GM15510 (cell line): ENCODE results near the gene FILIP1L.

Experiments used
- POLR2A ChIP-seq: IDR thresholded peaks from 3 replicates; pipeline ENCODE4 v1.6.1; 2011; ENCODE audit warnings: borderline replicate concordance; ENCODE audit not compliant: insufficient read length; ENCODE audit errors: extremely low read depth

Gene FILIP1L

GRCh38 chr3:100093831-100094230, 20.5 kb downstream of the FILIP1L start:
- TF ChIP-seq POLR2A, result no peak

DNA sequence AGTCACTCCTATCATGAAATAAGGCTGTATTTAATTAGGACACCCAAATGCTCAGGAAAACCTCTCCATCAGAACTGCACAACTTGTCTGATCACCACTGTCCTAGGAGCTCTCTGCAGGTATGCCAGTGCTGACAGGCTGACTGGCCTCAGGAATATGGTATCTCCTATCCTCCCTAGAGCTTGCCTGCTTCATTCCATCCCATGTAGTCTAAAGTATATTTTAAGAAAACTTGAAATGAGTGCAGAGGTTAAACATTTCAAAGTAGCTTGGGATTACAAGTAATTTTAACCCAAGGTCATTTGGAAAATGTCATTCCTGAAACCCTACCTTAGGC, 23.7 kb downstream of the FILIP1L start:
- no peak for TF ChIP-seq POLR2A

DNA sequence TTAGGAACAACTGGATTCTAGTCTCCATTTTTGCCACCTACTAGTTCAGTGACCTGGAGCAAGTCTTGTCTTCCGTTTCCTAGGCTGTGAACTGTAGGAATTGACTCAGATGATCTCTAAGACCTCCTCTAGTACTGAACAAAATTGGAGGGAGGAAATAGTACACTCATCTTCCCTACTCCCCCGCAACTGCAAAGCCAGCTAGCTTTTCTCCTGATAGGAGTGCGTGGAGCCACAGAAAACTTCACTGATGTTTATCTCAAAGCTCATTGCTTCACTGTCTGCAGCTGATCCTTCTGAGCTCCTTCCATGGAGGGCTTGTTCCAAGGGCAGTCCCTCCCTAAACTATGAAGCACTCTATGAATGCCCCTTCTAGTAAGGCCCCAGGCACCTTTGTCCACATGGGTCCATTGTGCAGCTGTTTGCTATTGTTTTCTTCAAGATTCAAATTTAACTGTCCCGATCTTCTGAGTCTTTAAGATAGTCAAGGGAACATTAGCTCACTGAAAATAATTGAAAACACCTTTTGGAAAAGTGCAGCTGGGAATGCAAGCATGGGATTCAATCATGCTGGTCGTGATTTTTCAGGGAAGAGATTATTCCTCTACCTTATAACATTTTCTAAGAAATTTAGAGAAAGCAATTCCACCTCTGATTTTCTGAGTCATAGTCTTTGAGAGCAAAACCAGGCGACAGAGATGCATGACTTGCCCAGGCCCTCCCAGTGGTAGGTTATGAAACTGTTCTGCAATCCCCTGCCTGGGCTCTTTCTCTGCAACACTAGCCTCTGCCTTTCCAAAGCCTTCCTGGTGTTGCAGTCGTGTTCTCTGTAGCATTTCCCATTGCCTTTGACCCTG, 24.3 kb downstream of the FILIP1L start:
- no peak for TF ChIP-seq POLR2A

- TF ChIP-seq POLR2A, result no peak
Observed at GRCh38 chr3:100088735-100089368, 25.4 kb downstream of the FILIP1L start.

DNA sequence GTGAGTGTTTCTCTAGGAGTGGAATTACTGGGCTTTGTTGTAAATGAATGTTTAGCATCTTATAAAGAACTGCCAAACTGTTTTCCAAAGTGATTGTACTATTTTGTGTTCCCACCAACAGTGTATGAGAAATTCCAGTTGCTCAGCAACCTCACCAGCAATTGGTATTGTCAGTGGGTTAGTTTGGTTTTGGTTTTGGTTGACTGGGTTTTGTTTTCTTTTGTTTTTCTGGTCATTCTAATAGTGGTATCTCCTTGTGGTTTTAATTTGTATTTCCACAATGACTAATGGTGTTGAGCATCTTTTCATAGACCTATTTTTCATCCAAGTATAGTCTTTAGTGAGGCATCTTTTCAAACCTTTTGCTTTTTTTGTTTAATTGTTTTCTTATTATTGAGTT, 27.1 kb downstream of the FILIP1L start:
- no peak for TF ChIP-seq POLR2A

DNA sequence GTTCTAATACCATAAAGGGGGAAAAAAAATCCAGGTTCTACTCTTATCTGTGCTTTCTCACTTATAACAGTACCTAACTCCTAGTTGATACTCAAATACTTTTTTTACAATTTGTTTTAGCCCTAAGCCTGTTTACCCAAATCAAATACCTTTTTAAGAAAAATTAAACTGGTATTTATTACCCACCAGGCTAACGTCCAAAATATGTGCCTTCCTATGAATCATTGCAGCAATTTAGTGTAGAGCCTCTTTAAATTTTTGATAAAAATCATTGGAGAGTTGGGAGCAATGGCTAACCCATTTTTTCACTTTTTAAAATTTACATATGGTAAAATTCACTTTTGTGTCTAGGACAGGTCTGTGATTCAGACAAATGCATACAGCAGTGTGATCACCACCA, 27.9 kb downstream of the FILIP1L start:
- TF ChIP-seq POLR2A, result no peak

GRCh38 chr3:100084100-100084806, 30.0 kb downstream of the FILIP1L start:
- no peak for TF ChIP-seq POLR2A

DNA sequence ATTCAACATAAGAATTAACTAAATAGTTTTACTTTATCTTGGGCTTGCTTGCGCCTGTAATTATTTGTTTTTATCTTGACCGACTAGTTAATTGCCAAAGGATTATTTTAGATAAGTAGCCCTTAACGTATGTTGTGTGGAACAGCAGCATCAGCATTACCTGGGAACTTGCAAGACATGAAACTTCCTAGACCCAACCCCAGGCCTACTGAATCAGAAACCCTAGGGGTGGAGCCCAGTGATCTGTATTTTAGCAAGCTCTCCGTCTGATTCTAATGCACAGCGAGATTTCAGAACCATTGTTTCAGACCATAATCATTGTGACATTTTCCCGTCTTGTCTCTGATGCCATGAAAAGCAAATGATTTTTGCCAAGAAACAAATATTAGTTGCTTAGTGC, 31.1 kb downstream of the FILIP1L start:
- TF ChIP-seq POLR2A, result no peak

DNA sequence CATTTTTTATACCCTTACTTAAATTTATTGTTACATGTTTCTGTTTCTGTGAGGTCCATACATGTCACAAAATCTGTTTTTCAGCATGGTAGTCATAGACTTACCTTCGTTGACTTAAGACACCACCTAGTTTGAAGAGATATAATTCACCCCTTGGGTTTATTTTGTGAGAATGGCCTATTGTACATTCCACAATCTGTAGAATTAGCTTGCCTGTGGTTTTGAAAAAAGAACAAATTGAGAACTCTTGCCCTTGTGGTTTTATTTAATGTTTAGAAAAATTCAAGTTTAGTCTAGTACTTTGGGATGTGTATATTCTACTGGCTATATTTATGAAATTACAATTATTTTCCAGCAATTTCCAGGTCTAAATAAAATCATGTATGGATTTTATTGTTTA, 31.6 kb downstream of the FILIP1L start:
- TF ChIP-seq POLR2A, result no peak

DNA sequence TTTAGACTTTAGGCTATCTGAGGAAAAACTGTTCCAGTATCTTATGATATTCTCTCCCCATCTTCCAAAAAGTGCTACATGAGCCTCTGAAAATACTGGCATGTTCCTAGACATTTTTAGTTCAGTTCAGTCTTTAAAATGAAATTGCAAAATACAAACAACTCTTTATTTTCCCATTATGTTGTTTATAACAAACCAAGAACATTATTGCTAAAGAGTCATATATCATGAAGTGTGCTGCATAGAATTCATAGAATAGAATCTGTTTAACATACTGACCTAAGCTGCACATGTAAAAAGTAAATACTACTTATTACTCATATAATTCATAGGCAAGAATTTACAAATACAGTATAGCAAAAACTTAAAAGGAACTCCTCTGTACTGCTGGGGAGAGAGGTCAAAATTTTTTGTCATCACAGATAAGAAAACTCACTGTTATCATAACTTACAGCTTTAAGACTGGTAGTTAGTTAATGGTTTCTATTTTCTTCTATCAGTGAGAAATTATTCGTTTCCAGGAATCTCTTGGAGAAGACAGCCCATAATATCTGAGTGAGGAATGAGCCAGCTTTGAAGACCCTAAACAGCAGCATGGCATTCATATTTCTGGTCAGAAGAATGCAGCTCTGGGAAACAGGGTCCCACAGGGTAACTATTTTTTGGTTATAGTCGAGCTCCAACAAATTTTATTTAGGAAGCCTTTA, 32.2 kb downstream of the FILIP1L start:
- TF ChIP-seq POLR2A, result no peak

DNA sequence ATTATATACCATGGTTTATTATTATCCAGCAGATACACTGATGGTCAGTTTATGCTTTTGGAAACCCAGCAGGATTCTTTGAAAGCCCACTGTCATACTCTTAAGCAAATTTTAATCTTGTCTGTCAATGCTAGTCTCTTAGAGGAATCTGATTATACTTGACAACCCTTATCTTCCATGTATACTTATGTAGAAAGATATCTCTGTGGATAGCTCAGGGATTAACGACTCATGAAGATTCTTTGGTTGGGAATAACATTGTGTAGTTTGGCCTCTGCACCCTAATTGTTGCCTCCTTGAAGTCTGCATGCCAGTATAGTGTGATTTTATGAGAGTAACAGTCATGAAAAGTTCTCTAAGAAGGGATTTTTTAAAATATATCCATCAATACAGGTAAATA, 33.0 kb downstream of the FILIP1L start:
- no peak for TF ChIP-seq POLR2A

DNA sequence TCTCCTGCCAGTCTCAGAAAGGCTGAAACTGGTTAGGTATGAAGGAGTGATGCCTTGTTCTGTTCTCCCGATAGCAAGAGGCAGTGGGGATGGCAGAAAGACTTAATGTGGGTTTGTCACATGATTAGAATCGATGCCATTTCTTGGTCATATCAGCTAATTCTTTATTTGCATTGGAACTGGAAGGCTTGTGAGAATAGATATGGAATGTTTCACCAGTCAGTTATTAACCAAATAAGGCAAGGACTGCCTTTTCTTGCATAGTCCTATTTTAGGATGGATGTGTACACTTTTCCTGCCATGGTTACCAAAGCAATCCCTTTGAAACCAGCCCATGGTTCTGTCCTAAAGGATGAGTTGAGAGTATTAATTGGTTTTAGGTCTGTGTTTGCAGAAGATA, 33.7 kb downstream of the FILIP1L start:
- no peak for TF ChIP-seq POLR2A

- TF ChIP-seq POLR2A, result no peak
Observed at GRCh38 chr3:100079328-100079727, 35.0 kb downstream of the FILIP1L start.

DNA sequence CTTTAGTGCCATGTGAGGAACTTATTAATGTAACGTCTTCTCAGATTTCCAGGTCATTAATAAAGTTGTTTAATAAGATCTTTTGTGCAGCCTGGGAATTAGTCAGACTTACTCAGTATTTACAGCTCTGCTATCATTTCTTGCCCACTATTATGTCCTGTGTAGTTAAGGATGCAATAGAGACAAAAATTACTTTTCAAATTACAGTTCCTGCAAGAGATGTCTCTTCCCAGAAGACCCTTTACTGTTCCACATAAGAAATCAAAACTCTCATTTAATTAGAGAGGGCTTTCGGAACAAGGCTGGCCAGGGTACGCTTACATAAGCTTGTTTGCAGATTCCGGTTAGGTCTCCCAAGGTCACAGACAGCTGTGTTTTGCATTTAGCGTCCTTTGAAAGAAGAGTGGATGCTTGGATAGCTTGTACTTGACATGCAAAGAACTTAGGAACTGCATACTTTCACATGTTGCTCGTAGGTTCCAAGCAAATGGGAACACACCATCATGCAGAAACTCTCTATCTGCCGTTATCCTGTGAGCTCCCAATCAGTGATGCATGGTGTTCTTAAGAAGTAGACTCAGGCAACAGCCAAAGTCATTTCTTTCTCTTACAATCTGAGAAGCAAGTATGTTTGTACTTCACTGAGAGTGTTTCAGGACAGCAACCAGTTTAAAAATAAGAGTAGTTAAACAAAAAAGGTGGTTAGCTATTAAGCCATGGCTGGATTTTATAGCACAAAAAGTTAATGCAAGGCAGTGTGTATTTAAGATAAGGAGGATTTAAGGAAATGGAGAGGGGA, 37.4 kb downstream of the FILIP1L start:
- TF ChIP-seq POLR2A, result no peak

DNA sequence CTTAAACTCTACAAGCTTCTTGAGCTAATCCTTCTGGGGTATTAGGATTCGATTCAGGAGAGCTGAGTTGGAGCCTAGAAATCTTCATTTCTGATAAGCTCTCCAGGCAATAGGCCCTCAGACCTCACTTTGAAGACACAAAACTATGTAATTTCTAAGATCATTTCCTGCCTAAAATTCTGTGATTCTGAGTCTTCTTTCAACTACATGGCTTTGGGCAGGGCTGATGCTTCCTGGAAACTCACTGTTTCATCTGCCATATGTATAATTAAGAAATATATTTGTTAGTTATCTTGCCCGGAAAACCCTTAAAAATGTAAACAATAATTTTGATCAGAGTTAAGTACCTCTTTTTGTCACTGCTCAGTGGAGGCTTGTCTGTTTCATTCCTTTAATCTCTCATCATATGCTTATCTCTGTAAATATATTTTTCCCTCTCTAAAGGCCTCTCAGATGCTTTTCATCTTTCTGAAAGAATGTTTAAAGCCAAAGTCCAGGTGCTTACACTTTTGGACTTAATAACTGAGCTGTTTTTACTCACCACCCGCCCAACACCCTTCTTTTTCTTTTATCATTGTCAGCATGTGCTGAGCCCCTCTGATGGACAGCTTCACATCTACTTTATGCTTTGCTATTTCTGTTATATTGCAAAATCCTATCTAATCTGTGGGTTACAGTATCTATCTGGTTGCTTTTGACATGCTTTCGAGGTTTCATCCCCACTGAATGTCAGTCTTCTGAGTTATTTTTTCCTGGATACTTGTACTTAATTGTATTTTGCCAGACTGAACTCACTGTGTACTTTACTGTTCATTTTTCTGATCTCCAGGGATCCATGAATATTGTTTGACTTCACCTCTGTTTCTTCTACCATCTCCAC, 38.2 kb downstream of the FILIP1L start:
- TF ChIP-seq POLR2A, result no peak
